Left ventricle myocardium inferior (tissue), 1 donor: ENCODE results near the gene B3GAT1. TPM values are rescaled to one million over a fixed set of nuclear protein-coding genes. Genes with fewer than 3 reads are reported as not detected.

Source experiments
- DNase-seq: peaks from one replicate; pipeline ENCODE4 v3.0.0-alpha.2; 2020
- H3K27ac ChIP-seq: fragments of 200-600 bp; replicated peaks from 2 replicates; pipeline ENCODE4 v1.8.0; 2021
- H3K27me3 ChIP-seq: fragments of 200-600 bp; 2 replicates; pipeline ENCODE4 v1.8.0; 2021; ENCODE audit warnings: low read depth
- H3K36me3 ChIP-seq: fragments of 200-600 bp; 2 replicates; pipeline ENCODE4 v1.8.0; 2021
- H3K4me1 ChIP-seq: fragments of 200-600 bp; 2 replicates; pipeline ENCODE4 v1.8.0; 2021
- H3K4me3 ChIP-seq: fragments of 200-600 bp; 2 replicates; pipeline ENCODE4 v1.8.0; 2021; ENCODE audit warnings: mild to moderate bottlenecking, moderate library complexity
- H3K9me3 ChIP-seq: fragments of 200-600 bp; replicated peaks from 2 replicates; pipeline ENCODE4 v1.8.0; 2021
- CTCF ChIP-seq: fragments of 200-600 bp; IDR thresholded peaks from 2 replicates; pipeline ENCODE4 v1.8.0; 2021; ENCODE audit warnings: antibody characterized with exemption, mild to moderate bottlenecking, borderline replicate concordance
- intact Hi-C: fragments of 100-400 bp; cut with micrococcal nuclease; formaldehyde crosslinking; loops from one replicate; pipeline ENCODE4 v1.11.0; 2022
- total RNA-seq: library from RNA; stranded (reverse); fragmentation: NEBNext Ultra II Directional; extraction: Animal tissue kit (Norgen Biotek cat#: 25700); gene quantifications from one replicate; pipeline ENCODE4 v1.2.1, GENCODE V29; 2021
- donor health status: DM: no; HTN: yes; CAD: no; lungs with severe emphysema.

Gene B3GAT1
- total RNA-seq, 1 donor from 2014 or later: 0.08 TPM

- H3K4me1 ChIP-seq: no peaks in the 10 kb centered on the region
- H3K36me3 ChIP-seq: no peaks in the 10 kb centered on the region
- DNase-seq: no peak
- no peaks in the 10 kb centered on the region for H3K9me3 ChIP-seq
- intact Hi-C loops: no loop called here
- no peak for TF ChIP-seq CTCF
- H3K27ac ChIP-seq: no peak overlapping the region
- peaks cover 56% of the 10 kb centered on the region for H3K27me3 ChIP-seq
- H3K4me3 ChIP-seq: no peak overlapping the region
These were observed 45.8 kb downstream of the B3GAT1 start for GRCh38 chr11:134366254-134366653.

GRCh38 chr11:134365011-134365925 is 46.8 kb downstream of the B3GAT1 start:
- H3K9me3 ChIP-seq: no peaks in the 10 kb centered on the region
- H3K36me3 ChIP-seq: no peaks in the 10 kb centered on the region
- DNase-seq: no peak
- no peak overlapping the region for H3K4me3 ChIP-seq
- no peak overlapping the region for H3K27ac ChIP-seq
- intact Hi-C loops: no loop called here
- H3K4me1 ChIP-seq: no peaks in the 10 kb centered on the region
- TF ChIP-seq CTCF: no peak
- peaks cover 56% of the 10 kb centered on the region for H3K27me3 ChIP-seq

- Histone ChIP-seq H3K9me3 (no peaks in the 10 kb centered on the region), H3K4me1 (no peaks in the 10 kb centered on the region), H3K4me3 (no peak overlapping the region), H3K27ac (no peak overlapping the region), H3K36me3 (no peaks in the 10 kb centered on the region), H3K27me3 (peaks cover 59% of the 10 kb centered on the region)
- intact Hi-C loops: no loop called here
- no peak for DNase-seq
- TF ChIP-seq CTCF: no peak
These were observed 47.8 kb downstream of the B3GAT1 start for GRCh38 chr11:134364261-134364660.

- TF ChIP-seq CTCF: no peak
- Histone ChIP-seq H3K4me1 (no peaks in the 10 kb centered on the region), H3K27me3 (peaks cover 66% of the 10 kb centered on the region), H3K36me3 (no peaks in the 10 kb centered on the region), H3K9me3 (no peaks in the 10 kb centered on the region), H3K4me3 (no peak overlapping the region), H3K27ac (no peak overlapping the region)
- DNase-seq: no peak
- intact Hi-C loops: no loop called here
These were observed 48.5 kb downstream of the B3GAT1 start for GRCh38 chr11:134363592-134363991.

- Histone ChIP-seq H3K36me3 (no peaks in the 10 kb centered on the region), H3K9me3 (no peaks in the 10 kb centered on the region), H3K27me3 (peaks cover 70% of the 10 kb centered on the region), H3K4me3 (no peak overlapping the region), H3K27ac (no peak overlapping the region), H3K4me1 (no peaks in the 10 kb centered on the region)
- intact Hi-C loops: no loop called here
- DNase-seq: no peak
- no peak for TF ChIP-seq CTCF
These were observed 48.9 kb downstream of the B3GAT1 start for GRCh38 chr11:134363161-134363560.
